Right lobe of liver (tissue), 4 donors: ENCODE data around the gene PSMF1.

ENCODE experiments used
- POLR2A ChIP-seq: fragments of 450-650 bp; IDR thresholded peaks from one replicate; pipeline ENCODE4 v1.6.1; 2017; ENCODE audit warnings: antibody characterized with exemption, mild to moderate bottlenecking
- TF ChIP-seq, protein P1 (sequence below), 4 donors: fragments of 200-600 bp in 3 of 4; fragments of 450-650 bp in 1 of 4; IDR thresholded peaks; one replicate each; pipeline versions ENCODE4 v1.5.1 to v1.8.0; 2016 to 2022; ENCODE audit warnings: antibody characterized with exemption in 4 of 4, mild to moderate bottlenecking in 2 of 4
- donor health status: DM: no; HTN: no; CAD: no.
- donor health status: DM: no; HTN: no; CAD: no.
- donor health status: DM: no; HTN: yes; CAD: no.

DNA sequence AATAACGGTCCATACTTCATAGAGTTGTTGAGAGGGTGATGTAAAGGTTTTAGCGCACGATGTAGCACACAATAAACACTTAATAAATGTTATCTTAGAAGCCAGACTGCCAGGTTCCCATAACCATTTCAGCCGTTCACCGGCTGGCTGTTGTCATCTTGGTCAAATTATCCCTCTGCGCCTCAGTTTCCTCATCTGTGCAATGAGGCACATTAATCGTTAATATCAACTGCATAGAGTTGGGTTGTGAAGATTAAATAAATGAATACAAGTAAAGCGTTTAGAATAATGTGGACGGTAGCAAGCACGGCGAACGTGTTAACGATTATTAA is 432 bp upstream of the PSMF1 start:
- TF ChIP-seq, protein P1, sequence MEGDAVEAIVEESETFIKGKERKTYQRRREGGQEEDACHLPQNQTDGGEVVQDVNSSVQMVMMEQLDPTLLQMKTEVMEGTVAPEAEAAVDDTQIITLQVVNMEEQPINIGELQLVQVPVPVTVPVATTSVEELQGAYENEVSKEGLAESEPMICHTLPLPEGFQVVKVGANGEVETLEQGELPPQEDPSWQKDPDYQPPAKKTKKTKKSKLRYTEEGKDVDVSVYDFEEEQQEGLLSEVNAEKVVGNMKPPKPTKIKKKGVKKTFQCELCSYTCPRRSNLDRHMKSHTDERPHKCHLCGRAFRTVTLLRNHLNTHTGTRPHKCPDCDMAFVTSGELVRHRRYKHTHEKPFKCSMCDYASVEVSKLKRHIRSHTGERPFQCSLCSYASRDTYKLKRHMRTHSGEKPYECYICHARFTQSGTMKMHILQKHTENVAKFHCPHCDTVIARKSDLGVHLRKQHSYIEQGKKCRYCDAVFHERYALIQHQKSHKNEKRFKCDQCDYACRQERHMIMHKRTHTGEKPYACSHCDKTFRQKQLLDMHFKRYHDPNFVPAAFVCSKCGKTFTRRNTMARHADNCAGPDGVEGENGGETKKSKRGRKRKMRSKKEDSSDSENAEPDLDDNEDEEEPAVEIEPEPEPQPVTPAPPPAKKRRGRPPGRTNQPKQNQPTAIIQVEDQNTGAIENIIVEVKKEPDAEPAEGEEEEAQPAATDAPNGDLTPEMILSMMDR (IDR thresholded peaks at IDR 0.05) = no peak
- no peak for TF ChIP-seq POLR2A
